ENCODE results near the gene MROH9. TPM values are rescaled to one million over a fixed set of nuclear protein-coding genes. Genes with fewer than 3 reads are reported as not detected.
"Not testable (repeated sequence)": the region's sequence is repeated elsewhere in the genome, so short reads cannot be mapped to it uniquely, and the experiment has no call there.

The MROH9 gene
- total RNA-seq, 2 donors from 2014 or later = not detected

DNA sequence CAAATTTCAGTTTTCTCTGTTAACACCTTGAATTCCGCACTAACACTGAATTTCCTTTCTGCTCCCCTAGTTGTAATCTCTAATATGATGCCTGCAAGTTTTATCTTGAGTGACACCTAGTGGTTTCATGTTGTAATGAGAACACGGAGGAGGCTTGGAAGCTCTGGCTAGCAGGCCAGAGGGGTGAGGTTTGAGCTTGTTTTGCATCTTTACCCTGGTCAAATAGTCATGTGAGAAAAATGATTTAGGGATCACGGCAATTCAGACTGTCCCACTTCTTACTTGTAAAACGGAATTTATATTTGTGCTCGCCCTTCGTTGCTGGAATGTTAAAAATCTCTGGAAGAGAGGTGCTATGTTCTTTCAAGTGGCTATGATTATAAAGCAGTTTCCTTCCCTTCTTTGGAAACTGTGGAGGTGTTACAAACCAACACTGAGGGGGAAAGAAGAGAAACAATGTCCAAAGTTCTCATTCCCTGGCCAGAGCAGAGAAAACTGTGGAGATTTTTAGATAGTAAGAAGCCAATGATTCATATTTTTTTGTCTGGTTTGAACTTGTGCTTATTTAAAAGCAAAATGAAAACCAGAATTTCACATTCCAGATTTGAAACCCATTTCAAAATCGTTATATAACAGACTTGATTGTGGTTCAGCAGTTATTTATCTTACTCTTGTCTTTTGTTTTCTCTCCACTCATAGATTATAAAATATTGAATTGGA, 5.3 kb upstream of the MROH9 start:
- H3K36me3 Mint-ChIP-seq = no peaks in the 10 kb centered on the region
- H3K9me3 Mint-ChIP-seq = no peaks in the 10 kb centered on the region

DNA sequence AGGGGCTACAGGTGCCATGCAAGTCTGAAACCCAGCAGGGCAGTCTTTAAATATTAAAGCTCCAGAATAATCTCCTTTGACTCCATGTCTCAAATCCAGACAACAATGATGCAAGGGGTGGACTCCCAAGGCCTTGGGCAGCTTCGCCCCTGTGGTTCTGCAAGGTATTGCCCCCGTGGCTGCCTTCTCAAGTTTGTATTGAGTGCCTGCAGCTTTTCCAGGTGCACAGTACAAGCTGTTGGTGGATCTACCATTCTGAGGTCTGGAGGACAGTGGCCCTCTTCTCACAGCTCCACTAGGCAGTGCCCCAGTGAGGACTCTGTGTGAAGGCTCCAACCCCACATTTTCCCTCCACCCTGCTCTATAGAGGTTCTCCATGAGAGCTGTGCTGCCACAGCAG, 3.7 kb upstream of the MROH9 start:
- peaks cover 0 to 3% of the 10 kb centered on the region in 2 donors for H3K4me1 Mint-ChIP-seq (ENCODE audit: low read depth in 2 of 2)
- H3K27ac Mint-ChIP-seq = no peak overlapping the region

More for the DNA sequence above, 5.3 kb upstream of the MROH9 start:
- Mint-ChIP-seq H3K4me1 (ENCODE audit: low read depth in 2 of 2) (peaks cover 0 to 3% of the 10 kb centered on the region in 2 donors), H3K27me3 (peaks cover 7 to 17% of the 10 kb centered on the region in 2 donors), H3K27ac (no peak overlapping the region), H3K4me3 (no peak overlapping the region)
- DNase-seq (ENCODE audit: low spot score) = no peak
- peak in 1 of 2 donors; percentile 68 for ATAC-seq

DNA sequence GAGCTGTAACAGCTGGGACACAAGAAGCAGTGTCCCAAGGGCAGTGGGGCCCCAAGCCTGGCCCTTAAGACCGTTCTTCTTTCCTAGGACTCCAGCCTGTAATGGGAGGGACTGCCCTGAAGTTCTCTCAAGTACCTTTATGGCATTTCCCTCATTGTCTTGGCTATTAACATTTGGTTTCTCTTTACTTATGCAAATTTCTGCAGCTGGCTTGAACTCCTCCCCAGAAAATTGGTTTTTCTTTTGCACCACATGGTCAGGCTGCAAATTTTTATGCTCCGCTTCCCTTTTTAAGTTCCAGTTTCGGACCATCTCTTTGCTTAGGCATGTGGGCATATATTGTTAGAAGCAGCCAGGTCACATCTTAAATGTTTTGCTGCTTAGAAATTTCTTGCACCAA, 3.1 kb upstream of the MROH9 start:
- ATAC-seq = no peak
- H3K4me3 Mint-ChIP-seq = no peak overlapping the region
- H3K27me3 Mint-ChIP-seq = peaks cover 7 to 17% of the 10 kb centered on the region in 2 donors
- no peak for DNase-seq (ENCODE audit: low spot score)
- peaks cover 0 to 3% of the 10 kb centered on the region in 2 donors for H3K4me1 Mint-ChIP-seq (ENCODE audit: low read depth in 2 of 2)
- no peak overlapping the region for H3K27ac Mint-ChIP-seq
- no peaks in the 10 kb centered on the region for H3K9me3 Mint-ChIP-seq
- H3K36me3 Mint-ChIP-seq = no peaks in the 10 kb centered on the region

More for the DNA sequence above, 3.7 kb upstream of the MROH9 start:
- Mint-ChIP-seq H3K4me3 (no peak overlapping the region), H3K9me3 (no peaks in the 10 kb centered on the region), H3K36me3 (no peaks in the 10 kb centered on the region), H3K27me3 (peaks cover 7 to 17% of the 10 kb centered on the region in 2 donors)
- no peak for ATAC-seq
- DNase-seq (ENCODE audit: low spot score) = no peak

DNA sequence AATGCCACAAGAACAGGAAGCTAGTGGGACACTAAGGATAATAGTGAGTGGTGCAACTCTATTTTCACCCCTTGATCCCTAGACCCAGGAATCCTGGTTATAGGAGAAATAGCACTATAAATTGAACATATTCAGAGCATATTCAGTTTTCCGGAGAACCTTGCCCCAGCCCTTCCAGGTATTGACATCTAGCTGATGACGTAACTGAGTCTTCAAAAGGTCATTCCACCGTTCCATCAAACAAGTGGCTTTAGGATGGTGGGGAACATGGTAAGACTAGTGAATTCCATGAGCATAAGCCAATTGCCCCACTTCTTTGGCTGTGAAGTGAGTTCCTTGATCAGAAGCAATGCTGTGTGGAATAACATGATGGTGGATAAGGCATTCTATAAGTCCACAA, 2.9 kb downstream of the MROH9 start:
- Mint-ChIP-seq H3K4me1 (ENCODE audit: low read depth in 2 of 2) (no peaks in the 10 kb centered on the region), H3K4me3 (no peak overlapping the region), H3K9me3 (no peaks in the 10 kb centered on the region), H3K36me3 (no peaks in the 10 kb centered on the region), H3K27me3 (peaks cover 9 to 21% of the 10 kb centered on the region in 2 donors), H3K27ac (no peak overlapping the region)
- no peak for ATAC-seq
- no peak for DNase-seq (ENCODE audit: low spot score)

DNA sequence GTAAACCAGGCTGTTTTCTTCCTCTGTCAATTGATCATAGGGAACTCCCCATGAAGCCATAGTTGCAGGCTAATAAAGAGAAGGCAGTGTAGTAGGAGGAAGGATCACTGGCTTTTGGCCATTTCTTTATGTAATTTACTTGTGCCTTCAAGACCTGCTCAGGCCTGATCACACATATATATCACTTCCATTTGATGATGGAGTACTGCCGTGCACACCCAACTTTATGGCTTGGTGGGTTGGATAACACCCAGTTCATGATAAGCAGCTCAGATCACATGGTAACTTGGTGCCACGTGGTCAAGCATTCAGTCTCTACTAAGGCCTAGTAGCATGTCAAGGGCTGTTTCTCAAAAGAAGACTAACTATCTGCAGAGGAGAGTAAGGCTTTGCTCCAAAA, 4.1 kb downstream of the MROH9 start:
- no peaks in the 10 kb centered on the region for H3K9me3 Mint-ChIP-seq
- peaks cover 9 to 28% of the 10 kb centered on the region in 2 donors for H3K27me3 Mint-ChIP-seq
- no peak for ATAC-seq
- no peak overlapping the region for H3K27ac Mint-ChIP-seq
- H3K36me3 Mint-ChIP-seq = no peaks in the 10 kb centered on the region
- H3K4me1 Mint-ChIP-seq (ENCODE audit: low read depth in 2 of 2) = no peaks in the 10 kb centered on the region
- no peak overlapping the region for H3K4me3 Mint-ChIP-seq
- DNase-seq (ENCODE audit: low spot score) = no peak

DNA sequence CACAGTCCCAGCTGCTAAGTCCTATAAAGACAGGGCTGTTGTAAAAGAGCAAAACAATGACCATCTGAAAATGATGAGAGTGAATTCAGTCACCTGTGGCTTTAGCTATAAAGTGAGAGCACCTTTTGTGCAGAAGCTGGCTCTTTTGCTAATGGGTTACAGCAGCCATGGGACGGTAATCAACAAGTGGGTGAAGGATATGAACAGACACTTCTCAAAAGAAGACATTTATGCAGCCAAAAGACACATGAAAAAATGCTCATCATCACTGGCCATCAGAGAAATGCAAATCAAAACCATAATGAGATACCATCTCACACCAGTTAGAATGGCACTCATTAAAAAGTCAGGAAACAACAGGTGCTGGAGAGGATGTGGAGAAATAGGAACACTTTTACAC, 16.4 kb downstream of the MROH9 start:
- H3K4me1 Mint-ChIP-seq (ENCODE audit: low read depth in 2 of 2); H3K4me3 Mint-ChIP-seq; H3K27ac Mint-ChIP-seq; ATAC-seq; H3K36me3 Mint-ChIP-seq; DNase-seq (ENCODE audit: low spot score); H3K9me3 Mint-ChIP-seq: not testable (repeated sequence)
- peaks cover 12 to 17% of the 10 kb centered on the region in 2 donors for H3K27me3 Mint-ChIP-seq

DNA sequence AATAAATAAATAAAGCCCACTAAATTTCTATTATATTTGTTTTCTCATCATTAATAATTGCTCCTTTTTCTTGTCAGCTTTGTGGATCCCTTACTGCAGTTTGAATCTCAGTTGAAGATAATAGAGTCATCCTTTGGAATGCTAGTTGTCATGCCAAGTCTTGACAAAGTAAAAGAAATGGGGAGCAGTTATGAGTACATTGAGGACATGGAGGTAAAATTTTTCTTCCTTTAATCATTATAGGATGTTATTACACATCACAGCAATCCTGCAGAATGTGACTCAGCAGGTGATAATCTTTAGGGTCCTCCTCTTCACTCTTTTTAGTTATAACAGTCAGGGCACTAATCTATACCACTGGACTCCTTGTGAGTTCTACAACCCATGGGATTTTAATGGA, 24.1 kb downstream of the MROH9 start:
- Mint-ChIP-seq H3K27ac (no peak overlapping the region), H3K4me3 (no peak overlapping the region), H3K36me3 (no peaks in the 10 kb centered on the region), H3K27me3 (peaks cover 8 to 33% of the 10 kb centered on the region in 2 donors), H3K4me1 (ENCODE audit: low read depth in 2 of 2) (no peaks in the 10 kb centered on the region), H3K9me3 (no peaks in the 10 kb centered on the region)
- no peak for ATAC-seq
- DNase-seq (ENCODE audit: low spot score) = no peak

DNA sequence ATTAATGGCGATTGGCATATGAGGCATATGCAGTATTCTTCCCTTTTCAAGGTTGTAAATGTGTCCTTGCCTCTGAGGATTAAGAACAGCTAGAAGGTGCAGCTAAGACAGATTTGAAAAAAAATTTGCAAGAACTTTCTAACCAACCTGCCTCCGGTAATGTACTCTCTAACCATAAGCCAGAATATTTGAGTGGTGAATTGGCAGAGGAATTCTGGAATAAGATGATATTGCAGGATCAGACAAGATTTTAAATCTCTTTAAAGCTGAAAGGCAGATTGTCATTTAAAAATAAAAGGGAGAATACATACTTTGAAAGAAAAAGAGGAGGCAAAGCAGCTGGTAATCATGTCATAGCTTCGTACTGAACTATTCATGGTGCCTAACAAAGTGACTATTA, 29.2 kb downstream of the MROH9 start:
- ATAC-seq (no peak), DNase-seq (ENCODE audit: low spot score) (no peak)
- Mint-ChIP-seq H3K9me3 (no peaks in the 10 kb centered on the region), H3K4me1 (ENCODE audit: low read depth in 2 of 2) (no peaks in the 10 kb centered on the region), H3K27ac (no peak overlapping the region), H3K27me3 (peaks cover 11 to 44% of the 10 kb centered on the region in 2 donors), H3K4me3 (no peak overlapping the region), H3K36me3 (no peaks in the 10 kb centered on the region)

DNA sequence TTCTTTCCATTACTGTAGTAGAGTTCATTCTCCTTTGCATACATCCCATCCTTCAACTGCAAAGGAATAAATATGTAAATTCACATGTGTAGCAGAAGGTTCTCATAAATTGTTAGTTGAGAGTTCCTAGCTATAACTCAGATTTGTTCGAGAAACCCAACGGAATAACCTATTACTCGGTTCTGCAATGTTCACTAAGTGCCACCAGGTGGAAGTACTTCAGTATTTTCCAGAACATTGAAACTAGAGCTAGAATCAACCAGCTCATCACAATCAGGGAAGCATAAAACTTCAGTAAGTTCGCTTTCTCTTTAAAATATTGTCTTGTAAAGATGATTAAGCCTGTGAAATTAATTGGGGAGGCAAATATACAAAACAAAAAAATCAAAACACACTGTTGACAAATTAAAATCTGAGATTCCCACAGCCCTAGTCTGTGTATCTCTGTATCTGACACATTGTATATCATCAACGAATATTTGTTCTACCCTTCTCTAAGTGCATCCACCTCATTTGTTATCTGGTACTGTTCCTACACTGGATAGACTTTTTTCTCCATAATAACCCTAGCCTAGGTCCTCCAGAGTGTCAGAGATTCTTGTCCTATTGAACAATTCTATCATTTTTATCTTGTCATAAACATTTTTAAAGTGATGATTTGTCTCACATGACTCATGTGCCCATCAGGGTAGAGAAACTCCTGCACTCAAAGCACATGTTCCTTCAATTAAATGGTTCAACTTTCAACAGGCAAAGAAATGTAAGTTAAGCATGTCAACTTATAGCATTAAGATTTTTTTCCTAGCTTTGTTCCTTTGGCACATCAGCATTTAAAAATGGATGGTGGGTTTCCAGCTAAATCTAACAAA, 31.9 kb downstream of the MROH9 start:
- ATAC-seq (no peak), DNase-seq (ENCODE audit: low spot score) (no peak)
- no peak overlapping the region for H3K4me3 Mint-ChIP-seq
- peaks cover 6 to 34% of the 10 kb centered on the region in 2 donors for H3K27me3 Mint-ChIP-seq
- no peak overlapping the region for H3K27ac Mint-ChIP-seq
- no peaks in the 10 kb centered on the region for H3K4me1 Mint-ChIP-seq (ENCODE audit: low read depth in 2 of 2)
- no peaks in the 10 kb centered on the region for H3K36me3 Mint-ChIP-seq
- H3K9me3 Mint-ChIP-seq = no peaks in the 10 kb centered on the region

DNA sequence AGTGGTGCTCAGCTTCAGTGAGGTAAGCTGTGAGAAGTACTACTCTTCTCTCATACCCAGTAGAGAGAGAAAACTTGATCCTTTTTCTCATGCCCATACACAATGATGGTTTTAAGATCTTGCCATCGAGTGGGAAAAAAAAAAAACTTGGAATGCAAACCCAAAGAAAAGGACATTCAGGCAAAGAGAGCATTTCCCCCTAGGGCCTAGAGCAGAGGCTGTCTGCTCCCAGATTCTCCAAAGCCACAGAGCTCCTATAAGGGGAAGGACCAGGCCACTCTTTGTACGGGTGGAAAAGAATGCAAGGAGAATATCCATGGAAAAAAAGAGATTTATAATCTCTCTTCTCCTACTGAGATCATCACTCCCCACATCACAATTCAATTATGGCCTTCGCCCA, 34.9 kb downstream of the MROH9 start:
- Mint-ChIP-seq H3K36me3 (no peaks in the 10 kb centered on the region), H3K4me1 (ENCODE audit: low read depth in 2 of 2) (no peaks in the 10 kb centered on the region), H3K4me3 (no peak overlapping the region), H3K27ac (no peak overlapping the region), H3K27me3 (peaks cover 3 to 18% of the 10 kb centered on the region in 2 donors), H3K9me3 (no peaks in the 10 kb centered on the region)
- no peak for ATAC-seq
- no peak for DNase-seq (ENCODE audit: low spot score)

DNA sequence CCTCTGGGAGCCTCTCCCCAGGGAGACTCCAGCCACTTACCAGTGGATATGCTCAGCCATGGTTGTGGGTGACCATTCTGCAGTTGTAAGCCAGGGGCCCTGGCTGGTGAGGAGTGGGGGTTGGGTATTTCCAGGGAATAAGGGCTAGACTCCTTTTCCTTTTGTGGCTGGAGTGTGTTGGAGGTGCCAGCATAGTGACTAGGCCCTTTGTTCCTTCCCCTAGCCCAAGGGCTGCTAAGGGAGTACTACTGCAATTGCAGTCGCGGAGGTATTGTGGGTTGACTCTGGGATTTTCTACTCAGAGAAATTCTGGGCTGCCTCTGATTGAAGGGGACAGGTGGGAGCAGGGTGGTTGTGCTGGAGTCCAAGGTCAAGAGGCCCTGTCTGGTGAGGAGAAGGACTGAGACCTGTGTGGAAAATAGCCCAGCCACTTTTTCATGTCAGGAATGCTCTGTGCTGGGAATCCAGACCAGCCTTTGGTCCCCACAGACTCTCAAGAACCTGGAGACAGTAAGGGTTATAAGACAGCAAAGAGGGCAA, 43.1 kb downstream of the MROH9 start:
- H3K27ac Mint-ChIP-seq = no peak overlapping the region
- peaks cover 5% of the 10 kb centered on the region for H3K36me3 Mint-ChIP-seq
- no peaks in the 10 kb centered on the region for H3K4me1 Mint-ChIP-seq (ENCODE audit: low read depth in 2 of 2)
- H3K9me3 Mint-ChIP-seq = peaks cover 4% of the 10 kb centered on the region
- H3K27me3 Mint-ChIP-seq = peaks cover 0 to 13% of the 10 kb centered on the region in 2 donors
- DNase-seq (ENCODE audit: low spot score) (no peak), ATAC-seq (no peak)
- no peak overlapping the region for H3K4me3 Mint-ChIP-seq

DNA sequence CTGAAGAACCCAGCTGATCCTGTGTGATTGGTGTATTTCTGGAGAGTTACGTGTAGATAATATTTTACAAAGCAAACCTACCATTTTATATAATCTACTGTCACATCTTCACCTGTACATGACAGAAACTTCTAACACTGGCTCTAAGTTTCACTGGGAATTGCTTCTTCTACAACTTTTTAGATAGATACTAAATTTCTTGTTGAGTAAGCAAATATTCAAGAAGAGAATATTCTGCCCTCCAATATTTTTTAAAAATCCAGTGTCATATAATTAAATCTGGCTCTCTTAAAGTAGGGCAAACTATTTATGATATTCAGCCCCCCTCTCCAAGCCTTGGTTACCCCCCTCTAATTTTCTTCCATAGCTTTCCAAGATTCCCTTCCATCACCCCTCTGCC, 50.1 kb downstream of the MROH9 start:
- Mint-ChIP-seq H3K9me3 (peaks cover 2% of the 10 kb centered on the region), H3K27me3 (peaks cover 0 to 10% of the 10 kb centered on the region in 2 donors), H3K27ac (no peak overlapping the region), H3K36me3 (no peaks in the 10 kb centered on the region), H3K4me1 (ENCODE audit: low read depth in 2 of 2) (no peaks in the 10 kb centered on the region), H3K4me3 (no peak overlapping the region)
- ATAC-seq (no peak), DNase-seq (ENCODE audit: low spot score) (no peak)

DNA sequence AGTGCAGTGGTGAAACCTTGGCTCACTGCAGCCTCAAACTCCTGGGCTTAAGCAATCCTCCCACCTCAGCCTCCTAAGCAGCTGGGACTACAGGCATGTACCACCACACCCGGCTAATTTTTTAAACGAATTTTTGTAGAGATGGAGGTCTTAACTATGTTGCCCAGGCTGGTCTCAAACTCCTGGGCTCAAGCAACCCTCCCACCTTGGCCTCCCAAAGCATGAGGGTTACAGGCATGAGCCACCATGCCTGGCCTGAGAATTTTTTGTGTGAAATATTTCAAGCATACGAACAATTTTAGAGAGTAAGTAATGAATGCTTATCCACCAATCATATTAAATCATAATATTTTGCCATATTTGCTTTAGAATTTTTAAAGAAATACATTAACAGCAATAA, 51.6 kb downstream of the MROH9 start:
- no peaks in the 10 kb centered on the region for H3K27me3 Mint-ChIP-seq
- H3K27ac Mint-ChIP-seq = no peak overlapping the region
- ATAC-seq = no peak
- H3K4me3 Mint-ChIP-seq = no peak overlapping the region
- no peaks in the 10 kb centered on the region for H3K36me3 Mint-ChIP-seq
- H3K9me3 Mint-ChIP-seq = peaks cover 2% of the 10 kb centered on the region
- no peak for DNase-seq (ENCODE audit: low spot score)
- H3K4me1 Mint-ChIP-seq (ENCODE audit: low read depth in 2 of 2) = no peaks in the 10 kb centered on the region

DNA sequence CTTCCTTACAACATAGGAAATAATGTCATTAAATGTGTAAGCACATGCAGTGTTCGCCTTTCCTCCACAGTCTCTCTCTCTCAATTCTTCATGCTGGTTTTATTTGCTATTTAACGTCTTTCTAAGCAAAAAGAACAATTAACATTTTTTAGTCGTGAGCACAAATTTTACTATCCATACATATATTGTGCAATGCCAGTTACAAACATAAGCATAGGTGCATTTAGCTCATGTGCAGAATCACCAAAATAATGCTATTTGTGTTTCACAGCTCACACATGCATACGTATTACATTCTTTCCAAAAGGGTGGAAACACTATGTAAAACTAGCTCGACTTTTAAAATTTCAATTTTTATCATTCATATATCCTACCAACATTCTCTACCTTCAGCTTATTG, 52.1 kb downstream of the MROH9 start:
- no peak for ATAC-seq
- no peaks in the 10 kb centered on the region for H3K36me3 Mint-ChIP-seq
- peaks cover 2% of the 10 kb centered on the region for H3K9me3 Mint-ChIP-seq
- H3K4me3 Mint-ChIP-seq = no peak overlapping the region
- no peaks in the 10 kb centered on the region for H3K27me3 Mint-ChIP-seq
- no peak for DNase-seq (ENCODE audit: low spot score)
- H3K27ac Mint-ChIP-seq = no peak overlapping the region
- no peaks in the 10 kb centered on the region for H3K4me1 Mint-ChIP-seq (ENCODE audit: low read depth in 2 of 2)

All from natural killer cell treated with Interleukin-12 subunit alpha and Interleukin-12 subunit beta and Interleukin-15 and Interleukin-18, amount 100 ng/mL, for 72 hours (primary cell).